Endothelial cell of umbilical vein (primary cell): ENCODE measurements around the gene MGARP. TPM values are rescaled to one million over a fixed set of nuclear protein-coding genes. Genes with fewer than 3 reads are reported as not detected.
A peak's percentile ranks its signal among the peaks of the same experiment; 100 is the strongest.

ENCODE experiments used
- BruUV-seq: library from RNA; stranded (reverse); fragments of 400-500 nt; replicated peaks from 2 replicates; lab custom pipeline; 2021; lab: Mats Ljungman, UMichigan
- CTCF ChIA-PET: fragments of 300-600, 350-600 bp; sonication (Branson Sonifier 250); formaldehyde crosslinking; loops from one replicate; lab custom pipeline; 2021; ENCODE audit warnings: antibody characterized with exemption, inconsistent platforms; lab: Charles Lee
- POLR2A ChIA-PET: fragments of 300-600, 350-600 bp; sonication (Branson Sonifier 250); formaldehyde crosslinking; loops from one replicate; lab custom pipeline; 2021; ENCODE audit warnings: antibody characterized with exemption, inconsistent platforms; lab: Charles Lee
- DNase-seq: peaks from one replicate; pipeline ENCODE4 v3.0.0-alpha.2; 2011; ENCODE audit warnings: low read depth, low spot score
- FAIRE-seq: peaks from 2 replicates; lab custom pipeline; 2011; peaks lifted over from hg19 to GRCh38; lab: Jason Lieb, UNC
- H2AFZ ChIP-seq: 2 replicates; pipeline ENCODE4 v1.6.0; 2012; ENCODE audit warnings: low read depth, low read length, control low read depth, inconsistent platforms
- H3K27ac ChIP-seq: 2 replicates; pipeline ENCODE4 v1.5.1; 2011; ENCODE audit warnings: low read depth, mild to moderate bottlenecking, control low read depth, low read length, moderate library complexity; ENCODE audit not compliant: insufficient read depth
- H3K27me3 ChIP-seq, 2 experiments: 2 replicates each; pipeline versions ENCODE4 v1.6.0 to v1.6.1; 2011; ENCODE audit warnings: low read length in 2 of 2, mixed read lengths in 1 of 2; ENCODE audit not compliant: control insufficient read depth in 2 of 2, insufficient read depth in 2 of 2
- H3K36me3 ChIP-seq, 2 experiments: 2 replicates in 1 of 2; 3 replicates in 1 of 2; pipeline ENCODE4 v1.5.1; 2011; ENCODE audit warnings: low read length in 2 of 2, mild to moderate bottlenecking in 1 of 2, moderate library complexity in 1 of 2; ENCODE audit not compliant: control insufficient read depth in 2 of 2, insufficient read depth in 2 of 2; ENCODE audit errors: extremely low read depth in 1 of 2
- H3K4me1 ChIP-seq: 3 replicates; pipeline ENCODE4 v1.5.1; 2011; ENCODE audit warnings: mild to moderate bottlenecking, low read length; ENCODE audit not compliant: control insufficient read depth, insufficient read depth; ENCODE audit errors: extremely low read depth
- H3K4me2 ChIP-seq: 2 replicates; pipeline ENCODE4 v1.6.1; 2011; ENCODE audit warnings: low read length, control low read depth, mixed read lengths; ENCODE audit not compliant: insufficient read depth
- H3K4me3 ChIP-seq, 3 experiments: fragments of 200-600 bp in 1 of 3; sonication (generic), shearing (Covaris generic) in 1 of 3; replicated peaks in 1 of 3; 2 replicates each; pipeline ENCODE4 v1.5.1; 2011 to 2016; ENCODE audit warnings: control low read depth in 3 of 3, low read length in 3 of 3, mild to moderate bottlenecking in 2 of 3, inconsistent platforms in 1 of 3, low read depth in 1 of 3, moderate library complexity in 1 of 3; ENCODE audit not compliant: insufficient read depth in 1 of 3
- H3K79me2 ChIP-seq: 2 replicates; pipeline ENCODE4 v1.6.0; 2012; ENCODE audit warnings: low read length, inconsistent platforms; ENCODE audit not compliant: control insufficient read depth, insufficient read depth
- H3K9ac ChIP-seq: replicated peaks from 2 replicates; pipeline ENCODE3; 2011; ENCODE audit warnings: low read length, control low read depth; ENCODE audit not compliant: insufficient read depth; ENCODE audit errors: extremely low read depth
- H3K9me1 ChIP-seq: replicated peaks from 3 replicates; pipeline ENCODE4 v1.6.0; 2011; ENCODE audit warnings: mild to moderate bottlenecking, low read length; ENCODE audit not compliant: control insufficient read depth, insufficient read depth; ENCODE audit errors: extremely low read depth
- H3K9me3 ChIP-seq: replicated peaks from 2 replicates; pipeline ENCODE4 v1.5.1; 2012; ENCODE audit warnings: low read length, inconsistent platforms; ENCODE audit not compliant: control insufficient read depth, insufficient read depth
- H4K20me1 ChIP-seq: replicated peaks from 2 replicates; pipeline ENCODE3; 2011; ENCODE audit warnings: mild to moderate bottlenecking, low read length; ENCODE audit not compliant: control insufficient read depth, insufficient read depth; ENCODE audit errors: extremely low read depth
- CTCF ChIP-seq, 2 donors: IDR thresholded peaks; 1 replicate in 1 of 2; 2 replicates in 1 of 2; pipeline ENCODE4 v1.5.1; 2011; ENCODE audit warnings: low read length in 2 of 2, mild to moderate bottlenecking in 2 of 2, moderate library complexity in 2 of 2, control low read depth in 1 of 2, inconsistent platforms in 1 of 2, low read depth in 1 of 2; ENCODE audit not compliant: insufficient read depth in 1 of 2; ENCODE audit errors: extremely low read depth in 1 of 2
- GATA2 ChIP-seq: IDR thresholded peaks from 2 replicates; pipeline ENCODE4 v1.7.0; 2011; ENCODE audit warnings: low read depth, mild to moderate bottlenecking, moderate library complexity, mixed read lengths, low read length; ENCODE audit not compliant: insufficient read length, insufficient read depth
- MAX ChIP-seq: IDR thresholded peaks from 2 replicates; pipeline ENCODE4 v1.6.1; 2011; ENCODE audit not compliant: insufficient read depth, insufficient read length
- MYC ChIP-seq: IDR thresholded peaks from one replicate; pipeline ENCODE4 v1.6.1; 2011; ENCODE audit warnings: mild to moderate bottlenecking, low read depth, low read length
- POLR2A ChIP-seq: IDR thresholded peaks from 2 replicates; pipeline ENCODE4 v1.6.1; 2012; ENCODE audit warnings: low read depth, mild to moderate bottlenecking, control low read depth, low read length
- POLR2AphosphoS5 ChIP-seq: IDR thresholded peaks from 2 replicates; pipeline ENCODE4 v1.6.1; 2012; ENCODE audit warnings: low read depth, mild to moderate bottlenecking, control low read depth, low read length, moderate library complexity; ENCODE audit not compliant: insufficient read depth
- dilution Hi-C: fragments of 300-500 bp; cut with MboI; formaldehyde crosslinking; loops from one replicate; pipeline ENCODE4 v1.15.0; 2019; ENCODE audit warnings: low sequenced_read_pairs; ENCODE audit not compliant: extremely low pct_ligation_motif_present
- intact Hi-C: fragments of 100-400 bp; cut with micrococcal nuclease; formaldehyde crosslinking; loops from one replicate; pipeline ENCODE4 v1.10.0; 2022
- polyA plus RNA-seq, 4 experiments: library from polyadenylated mRNA; depleted of rRNA in 3 of 4; stranded (reverse) in 3 of 4; unstranded in 1 of 4; fragments of >200 nt; gene quantifications; 2 replicates each; pipeline versions ENCODE4 v1.2.1 to v1.2.3, GENCODE V29; 2011 to 2012; ENCODE audit warnings: missing spikeins in 1 of 4
- total RNA-seq: library from RNA; stranded (reverse); gene quantifications from 2 replicates; pipeline ENCODE4 v1.2.3, GENCODE V29; 2021

Gene MGARP
- total and polyA plus RNA-seq, 2 donors (not counting 3 experiments of a cell fraction or from before 2014, with no cell fraction given) = 25.9 to 26.6 TPM

DNA sequence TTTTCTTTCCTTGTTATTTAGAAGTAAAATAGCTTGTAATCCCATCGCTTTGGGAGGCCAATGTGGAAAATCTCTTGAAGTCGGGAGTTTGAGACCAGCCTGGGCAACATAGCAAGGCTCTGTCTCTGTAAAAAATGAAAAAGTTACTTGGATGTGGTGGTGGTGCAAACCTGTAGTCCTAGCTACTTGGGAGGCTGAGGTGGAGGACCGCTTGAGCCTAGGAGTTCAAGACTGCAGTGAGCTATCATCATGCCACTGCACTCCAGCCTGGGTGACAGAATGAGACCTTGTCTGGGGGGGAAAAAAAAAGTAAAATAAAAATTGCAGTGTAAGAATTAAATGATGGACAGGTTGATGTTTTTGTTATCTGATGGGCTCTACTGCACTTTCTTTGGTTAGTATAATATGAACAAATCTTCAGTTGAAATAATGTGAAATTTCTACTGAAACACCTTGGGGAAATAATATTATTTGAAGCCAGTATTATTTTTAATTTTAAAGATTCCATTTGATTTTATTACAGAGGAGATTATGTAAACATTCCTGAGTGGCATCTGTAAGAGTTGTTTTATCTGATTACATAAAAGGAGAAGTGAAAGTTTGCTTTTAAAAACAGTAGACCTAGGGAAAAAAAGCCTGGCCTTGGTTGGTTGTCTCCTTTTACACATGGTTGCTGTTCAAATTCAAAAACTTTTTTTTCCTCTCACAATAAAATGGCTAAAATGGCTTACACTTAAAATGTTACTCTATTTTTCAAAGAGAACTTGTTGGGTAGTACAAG, 32.7 kb upstream of the MGARP start:
- FAIRE-seq = peak; percentile 33

More for the DNA sequence above, 32.7 kb upstream of the MGARP start:
- dilution Hi-C loops (no loop called here), intact Hi-C loops (no loop called here)
- CTCF ChIA-PET = interaction anchor here (1.4 to 2.5 kb wide), 4 partner anchors 9 to 19 kb away, joined by 3 to 11 read pairs (median 8); partner anchors contain the start of genes NAA15 and NDUFC1
- Histone ChIP-seq H3K36me3 (no peaks in the 10 kb centered on the region), H3K27ac (no peak overlapping the region), H3K9me3 (no peaks in the 10 kb centered on the region), H3K9ac (no peak overlapping the region), H3K27me3 (no peaks in the 10 kb centered on the region), H3K4me2 (no peak overlapping the region), H3K4me3 (no peak overlapping the region), H2AFZ (no peak overlapping the region), H3K4me1 (no peaks in the 10 kb centered on the region), H4K20me1 (peaks cover 10% of the 10 kb centered on the region), H3K79me2 (peaks cover 98% of the 10 kb centered on the region), H3K9me1 (no peaks in the 10 kb centered on the region)
- POLR2A ChIA-PET = no interaction called here
- DNase-seq = no peak
- TF ChIP-seq MYC (no peak), POLR2A (no peak), MAX (no peak), POLR2AphosphoS5 (no peak), CTCF (IDR thresholded peaks at IDR 0.05; ENCODE audit: extremely low read depth in 1 of 2, insufficient read depth in 1 of 2, low read depth in 1 of 2, low read length in 2 of 2) (no peak), GATA2 (no peak)
- no TSS peak for BruUV-seq
